Measurements from ENCODE around the gene SNX25.

Gene SNX25

DNA sequence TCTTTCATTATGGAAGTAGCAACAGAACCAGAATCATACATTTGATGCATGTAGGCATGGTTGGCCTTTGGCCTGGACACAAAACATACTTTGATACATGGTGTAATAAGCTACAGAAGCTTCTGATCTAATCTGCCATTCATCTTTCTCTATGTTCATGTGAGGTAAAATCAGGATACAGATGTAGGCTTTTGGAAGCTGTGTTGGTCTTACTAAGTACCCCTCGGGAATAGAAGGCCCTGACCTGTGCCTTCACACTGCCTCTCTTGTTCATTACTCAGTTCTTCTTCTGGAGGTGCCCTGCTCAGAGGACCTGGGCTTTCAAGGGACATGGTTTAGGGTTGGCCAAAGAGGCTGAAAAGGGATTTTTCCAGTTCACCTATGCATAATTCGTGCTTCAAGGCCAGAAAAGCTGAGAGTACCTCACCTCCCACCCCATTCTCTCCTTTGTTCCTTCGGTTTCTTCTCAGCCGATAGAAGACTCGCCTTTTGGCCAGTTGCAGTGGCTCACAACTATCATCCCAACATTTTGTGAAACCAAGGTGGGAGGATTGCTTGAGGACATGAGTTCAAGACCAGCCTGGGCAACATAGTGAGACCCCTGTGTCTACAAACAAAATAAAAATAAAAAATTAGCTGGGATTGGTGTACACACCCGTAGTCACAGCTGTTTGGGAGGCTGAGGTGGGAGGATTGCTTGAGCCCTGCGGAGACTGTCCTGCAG is 25.9 kb downstream of the SNX25 start:
- H3K4me1 ChIP-seq (ENCODE audit: insufficient read depth, low read length, severe bottlenecking), result no peaks in the 10 kb centered on the region
- H4K20me1 ChIP-seq (ENCODE audit: insufficient read depth, low read length), result no peaks in the 10 kb centered on the region
- H3F3A ChIP-seq (ENCODE audit: insufficient read depth, low read length), result no peaks in the 10 kb centered on the region
- no peak overlapping the region for H3K9ac ChIP-seq (ENCODE audit: low read length)
- no peak for TF ChIP-seq EZH2 (IDR thresholded peaks at IDR 0.05; ENCODE audit: borderline replicate concordance, low read length)
- no peak for TF ChIP-seq CTCF (IDR thresholded peaks at IDR 0.05; ENCODE audit: low read length)
- H2AFZ ChIP-seq (ENCODE audit: low read length), result no peak overlapping the region
- no peaks in the 10 kb centered on the region for H3K27me3 ChIP-seq (ENCODE audit: insufficient read depth, low read length)
- H3K4me2 ChIP-seq (ENCODE audit: low read length), result no peak overlapping the region
- no peak overlapping the region for H3K27ac ChIP-seq (ENCODE audit: low read depth, low read length, poor library complexity, severe bottlenecking)
- H3K9me3 ChIP-seq (ENCODE audit: low read length), result peaks cover 7% of the 10 kb centered on the region
- peaks cover 25% of the 10 kb centered on the region for H3K36me3 ChIP-seq (ENCODE audit: insufficient read depth, low read length)
- peaks cover 54% of the 10 kb centered on the region for H3K79me2 ChIP-seq (ENCODE audit: insufficient read depth, low read length)
- no peaks in the 10 kb centered on the region for H3K9me2 ChIP-seq (ENCODE audit: low read depth, low read length)
- H3K4me3 ChIP-seq (ENCODE audit: low read depth, low read length, poor library complexity, severe bottlenecking), result no peak overlapping the region

DNA sequence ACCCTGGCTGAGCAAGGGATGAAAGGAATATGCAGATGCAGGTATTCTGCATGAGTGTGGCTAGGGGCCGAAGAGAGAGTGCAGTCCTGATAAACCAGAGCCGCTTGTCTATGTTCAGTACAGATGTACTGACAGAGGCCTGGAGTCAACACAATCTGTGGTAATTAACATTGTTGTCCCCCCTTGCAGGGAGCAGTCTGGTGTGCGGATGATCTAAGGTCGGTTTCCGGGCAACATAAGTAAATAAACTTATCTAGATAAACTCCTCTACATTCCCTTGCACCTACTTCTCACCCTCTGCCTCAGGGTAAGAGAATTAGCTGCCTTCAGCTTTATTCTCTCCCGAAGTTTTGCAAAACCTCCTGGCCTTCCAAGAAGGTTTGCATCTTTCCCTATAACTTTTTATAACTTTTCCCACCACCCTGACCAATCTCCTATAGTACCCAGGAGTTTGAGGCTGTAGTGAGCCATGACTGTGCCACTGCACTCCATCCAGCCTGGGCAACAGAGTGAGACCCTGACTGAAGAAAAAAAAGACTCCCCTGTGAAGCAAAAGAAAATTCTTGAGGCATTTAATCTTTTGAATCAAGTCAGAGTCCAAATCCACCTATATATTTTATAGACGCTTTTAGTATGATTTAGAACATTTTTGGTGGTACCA is 26.6 kb downstream of the SNX25 start:
- H3K79me2 ChIP-seq (ENCODE audit: insufficient read depth, low read length), result peaks cover 49% of the 10 kb centered on the region
- H3K27ac ChIP-seq (ENCODE audit: low read depth, low read length, poor library complexity, severe bottlenecking), result no peak overlapping the region
- H4K20me1 ChIP-seq (ENCODE audit: insufficient read depth, low read length), result no peaks in the 10 kb centered on the region
- no peaks in the 10 kb centered on the region for H3K4me1 ChIP-seq (ENCODE audit: insufficient read depth, low read length, severe bottlenecking)
- TF ChIP-seq CTCF (IDR thresholded peaks at IDR 0.05; ENCODE audit: low read length) (no peak), EZH2 (IDR thresholded peaks at IDR 0.05; ENCODE audit: borderline replicate concordance, low read length) (no peak)
- peaks cover 25% of the 10 kb centered on the region for H3K36me3 ChIP-seq (ENCODE audit: insufficient read depth, low read length)
- H3F3A ChIP-seq (ENCODE audit: insufficient read depth, low read length), result no peaks in the 10 kb centered on the region
- no peak overlapping the region for H2AFZ ChIP-seq (ENCODE audit: low read length)
- no peak overlapping the region for H3K4me2 ChIP-seq (ENCODE audit: low read length)
- no peaks in the 10 kb centered on the region for H3K9me2 ChIP-seq (ENCODE audit: low read depth, low read length)
- no peaks in the 10 kb centered on the region for H3K27me3 ChIP-seq (ENCODE audit: insufficient read depth, low read length)
- no peak overlapping the region for H3K4me3 ChIP-seq (ENCODE audit: low read depth, low read length, poor library complexity, severe bottlenecking)
- peaks cover 7% of the 10 kb centered on the region for H3K9me3 ChIP-seq (ENCODE audit: low read length)
- H3K9ac ChIP-seq (ENCODE audit: low read length), result no peak overlapping the region

GRCh38 chr4:185237175-185237574 is 27.8 kb downstream of the SNX25 start:
- H3K36me3 ChIP-seq (ENCODE audit: insufficient read depth, low read length), result peaks cover 32% of the 10 kb centered on the region
- H3K27me3 ChIP-seq (ENCODE audit: insufficient read depth, low read length), result no peaks in the 10 kb centered on the region
- no peaks in the 10 kb centered on the region for H3F3A ChIP-seq (ENCODE audit: insufficient read depth, low read length)
- peaks cover 42% of the 10 kb centered on the region for H3K79me2 ChIP-seq (ENCODE audit: insufficient read depth, low read length)
- no peak overlapping the region for H3K27ac ChIP-seq (ENCODE audit: low read depth, low read length, poor library complexity, severe bottlenecking)
- no peak overlapping the region for H3K9ac ChIP-seq (ENCODE audit: low read length)
- H4K20me1 ChIP-seq (ENCODE audit: insufficient read depth, low read length), result no peaks in the 10 kb centered on the region
- H3K4me1 ChIP-seq (ENCODE audit: insufficient read depth, low read length, severe bottlenecking), result no peaks in the 10 kb centered on the region
- H3K9me2 ChIP-seq (ENCODE audit: low read depth, low read length), result no peaks in the 10 kb centered on the region
- H3K4me3 ChIP-seq (ENCODE audit: low read depth, low read length, poor library complexity, severe bottlenecking), result no peak overlapping the region
- TF ChIP-seq CTCF (IDR thresholded peaks at IDR 0.05; ENCODE audit: low read length) (no peak), EZH2 (IDR thresholded peaks at IDR 0.05; ENCODE audit: borderline replicate concordance, low read length) (no peak)
- H2AFZ ChIP-seq (ENCODE audit: low read length), result no peak overlapping the region
- H3K4me2 ChIP-seq (ENCODE audit: low read length), result no peak overlapping the region
- H3K9me3 ChIP-seq (ENCODE audit: low read length), result peaks cover 12% of the 10 kb centered on the region
